ENCODE data around the gene BCOR. TPM values are rescaled to one million over a fixed set of nuclear protein-coding genes. Genes with fewer than 3 reads are reported as not detected.

BCOR gene
- total and polyA plus RNA-seq, 2 of the 13 experiments (the other 11 are each of a cell fraction or from before 2014, with no cell fraction given) = 14.3 to 15.2 TPM

- TF ChIP-seq ZGPAT (CRISPR knock-in tag; IDR thresholded peaks at IDR 0.05) = no peak
- TF ChIP-seq ZNF776 (CRISPR knock-in tag; IDR thresholded peaks at IDR 0.05) = no peak
- TF ChIP-seq ZNF17 (CRISPR knock-in tag; IDR thresholded peaks at IDR 0.05) = no peak
- no peak for TF ChIP-seq MTA3 (CRISPR knock-in tag; IDR thresholded peaks at IDR 0.05)
- TF ChIP-seq MAFF (IDR thresholded peaks at IDR 0.05; ENCODE audit: low read depth, low read length) = no peak
- TF ChIP-seq HOXA5 (CRISPR knock-in tag; IDR thresholded peaks at IDR 0.05) = no peak
- no peak for TF ChIP-seq ZNF746 (CRISPR knock-in tag; IDR thresholded peaks at IDR 0.05)
- TF ChIP-seq TBX2 (CRISPR knock-in tag; IDR thresholded peaks at IDR 0.05; ENCODE audit: borderline replicate concordance) = peak; percentile 19; the same call in 1 of the 2 replicates
- no peak for TF ChIP-seq NCOR1 (IDR thresholded peaks at IDR 0.05; ENCODE audit: borderline replicate concordance, low read length)
- TF ChIP-seq, protein P1, sequence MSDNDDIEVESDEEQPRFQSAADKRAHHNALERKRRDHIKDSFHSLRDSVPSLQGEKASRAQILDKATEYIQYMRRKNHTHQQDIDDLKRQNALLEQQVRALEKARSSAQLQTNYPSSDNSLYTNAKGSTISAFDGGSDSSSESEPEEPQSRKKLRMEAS (IDR thresholded peaks at IDR 0.05) = peak; percentile 40; the same call in 1 of the 2 replicates
- TF ChIP-seq TEAD2 (CRISPR knock-in tag; IDR thresholded peaks at IDR 0.05) = no peak
- no peak for TF ChIP-seq ZNF18 (CRISPR knock-in tag; IDR thresholded peaks at IDR 0.05; ENCODE audit: insufficient replicate concordance)
- no peak for TF ChIP-seq ZFAT (CRISPR knock-in tag; conservative IDR thresholded peaks at IDR 0.05)
- TF ChIP-seq UBTF (CRISPR knock-in tag; IDR thresholded peaks at IDR 0.05) = peak; percentile 40; the same call in 1 of the 2 replicates
- TF ChIP-seq POLR2A (IDR thresholded peaks at IDR 0.05; ENCODE audit: insufficient read depth in 1 of 2, low read depth in 2 of 2, low read length in 2 of 2) = peak in 1 of 2 experiments; percentile 52; a peak in 2 of 4 replicates
- TF ChIP-seq ZNF354B (CRISPR knock-in tag; IDR thresholded peaks at IDR 0.05) = no peak
- TF ChIP-seq FOXP1 (IDR thresholded peaks at IDR 0.05) = no peak
- TF ChIP-seq FOXP1 (CRISPR knock-in tag; IDR thresholded peaks at IDR 0.05) = no peak
- TF ChIP-seq ZNF788 (CRISPR knock-in tag; IDR thresholded peaks at IDR 0.05; ENCODE audit: borderline replicate concordance) = no peak
- no peak for TF ChIP-seq GTF2F1 (IDR thresholded peaks at IDR 0.05; ENCODE audit: low read length)
- TF ChIP-seq HDAC1 (CRISPR knock-in tag; IDR thresholded peaks at IDR 0.05) = 0 out of 2 replicates have a peak, but pooled peaks have one; percentile 21
- TF ChIP-seq, protein P2, sequence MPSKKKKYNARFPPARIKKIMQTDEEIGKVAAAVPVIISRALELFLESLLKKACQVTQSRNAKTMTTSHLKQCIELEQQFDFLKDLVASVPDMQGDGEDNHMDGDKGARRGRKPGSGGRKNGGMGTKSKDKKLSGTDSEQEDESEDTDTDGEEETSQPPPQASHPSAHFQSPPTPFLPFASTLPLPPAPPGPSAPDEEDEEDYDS (CRISPR knock-in tag; IDR thresholded peaks at IDR 0.05) = no peak
- no peak for TF ChIP-seq MXD4 (CRISPR knock-in tag; IDR thresholded peaks at IDR 0.05)
- 0 out of 2 replicates have a peak, but pooled peaks have one; percentile 6 for TF ChIP-seq GABPB1 (CRISPR knock-in tag; IDR thresholded peaks at IDR 0.05)
- no peak for TF ChIP-seq NR2F2 (IDR thresholded peaks at IDR 0.05; ENCODE audit: borderline replicate concordance, low read depth)
- TF ChIP-seq U2AF2 (IDR thresholded peaks at IDR 0.05; ENCODE audit: low read depth, low read length) = no peak
- TF ChIP-seq ELF1 (CRISPR knock-in tag; IDR thresholded peaks at IDR 0.05) = no peak
Measured at GRCh38 chrX:40105835-40106675, 8.3 kb upstream of the BCOR start (continued).
